ENCODE measurements around the gene SKAP2. TPM values are rescaled to one million over a fixed set of nuclear protein-coding genes. Genes with fewer than 3 reads are reported as not detected.
A peak's percentile ranks its signal among the peaks of the same experiment; 100 is the strongest.

Gene SKAP2
- total and polyA plus RNA-seq, 2 of the 4 experiments (the other 2 are of a cell fraction), result 5.7 to 7.4 TPM

DNA sequence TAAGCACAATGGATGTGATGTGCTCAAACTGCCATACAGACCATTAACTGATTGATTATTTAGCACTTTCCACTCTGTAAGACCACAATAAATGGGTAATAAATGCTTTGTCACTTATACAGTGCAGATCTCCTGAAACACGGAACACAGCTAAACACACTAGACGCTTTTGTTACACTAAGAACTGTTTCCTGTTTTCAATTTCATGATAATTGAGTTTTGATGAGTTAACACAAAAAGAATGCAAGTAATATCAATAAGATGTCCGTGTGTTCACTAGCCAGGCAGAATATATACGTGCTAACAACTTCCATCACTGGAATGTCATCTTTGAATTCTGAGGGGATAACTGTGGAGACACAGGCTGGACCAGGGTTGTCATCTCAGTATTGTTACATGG lies 178.8 kb downstream of the SKAP2 start:
- H2AK9ac ChIP-seq (replicated peaks; ENCODE audit: low read depth, low read length, poor library complexity), result no peak overlapping the region
- no peak overlapping the region for H3K14ac ChIP-seq (replicated peaks; ENCODE audit: low read depth, low read length)
- H3K27ac ChIP-seq (ENCODE audit: insufficient read depth, low read length), result no peak overlapping the region
- DNase-seq, result peak; percentile 45
- POLR2A ChIA-PET (ENCODE audit: unreplicated experiment), result no interaction called here
- no peak overlapping the region for H2BK5ac ChIP-seq (ENCODE audit: low read depth, low read length, poor library complexity, severe bottlenecking)
- peak; percentile 33 for ATAC-seq (ENCODE audit: low read depth)
- H2AK5ac ChIP-seq (ENCODE audit: low read depth, low read length), result no peak overlapping the region
- no peak overlapping the region for H4K5ac ChIP-seq (ENCODE audit: low read depth, low read length)
- peak overlapping the region; percentile 5; the same call in 1 of the 2 replicates for H2BK120ac ChIP-seq (ENCODE audit: low read depth, low read length)
- no peaks in the 10 kb centered on the region for H3K36me3 ChIP-seq (ENCODE audit: control insufficient read depth, insufficient read depth, low read length)
- H3K9me1 ChIP-seq (ENCODE audit: insufficient read depth, low read length), result no peaks in the 10 kb centered on the region
- peak overlapping the region; percentile 39; the same call in 1 of the 2 replicates for H3K23ac ChIP-seq (ENCODE audit: low read depth, low read length)
- dilution Hi-C loops (cut with HindIII; ENCODE audit: low sequenced_read_pairs, unreplicated experiment) (no loop called here), intact Hi-C loops (cut with micrococcal nuclease) (loop anchor here (1.0 to 2.0 kb wide), 3 partner anchors 171 to 458 kb away; partner anchors contain the start of gene HOXA5), in situ Hi-C loops (cut with MboI; ENCODE audit: low sequenced_read_pairs) (no loop called here)
- TF ChIP-seq NFE2L2 (IDR thresholded peaks at IDR 0.05; ENCODE audit: low read depth, low read length), result no peak
- no peak for TF ChIP-seq MAZ (IDR thresholded peaks at IDR 0.05; ENCODE audit: borderline replicate concordance, low read depth, low read length)
- peak; percentile 20; the same call in 1 of the 2 replicates for TF ChIP-seq MAFK (IDR thresholded peaks at IDR 0.05; ENCODE audit: low read depth, low read length)
- peak overlapping the region in 1 of 2 experiments; percentile 48; a peak in 1 of 4 replicates for H4K8ac ChIP-seq (ENCODE audit: low read depth in 2 of 2, low read length in 2 of 2)
- BruUV-seq (replicated peaks), result no TSS peak
- no peaks in the 10 kb centered on the region for H3K27me3 ChIP-seq (ENCODE audit: control insufficient read depth, insufficient read depth, low read length)
- H3K56ac ChIP-seq (ENCODE audit: extremely low read depth, insufficient read depth, low read length), result no peak overlapping the region
- H3K4me1 ChIP-seq (ENCODE audit: control insufficient read depth, insufficient read depth, low read length), result peaks cover 9% of the 10 kb centered on the region
- no peaks in the 10 kb centered on the region for H3K79me1 ChIP-seq (ENCODE audit: low read depth in 1 of 2, low read length in 2 of 2)
- peak overlapping the region; percentile 4; the same call in 1 of the 2 replicates for H2BK20ac ChIP-seq (ENCODE audit: low read depth, low read length)
- H2BK15ac ChIP-seq (ENCODE audit: low read depth, low read length), result no peak overlapping the region; the same call in 2 of the 3 replicates
- H3K4me2 ChIP-seq (ENCODE audit: low read depth, low read length), result peak overlapping the region; percentile 39; the same call in 1 of the 2 replicates
- no peak overlapping the region for H3K4me3 ChIP-seq (ENCODE audit: insufficient read depth, low read depth, low read length)
- peak overlapping the region; percentile 31; the same call in 1 of the 2 replicates for H4K91ac ChIP-seq (ENCODE audit: insufficient read depth, low read depth, low read length)
- H3K9ac ChIP-seq (ENCODE audit: low read depth, low read length), result no peak overlapping the region
- peak overlapping the region; percentile 42; the same call in 1 of the 2 replicates for H3K18ac ChIP-seq (ENCODE audit: low read depth, low read length)
- H3K4ac ChIP-seq (ENCODE audit: low read depth, low read length), result no peak overlapping the region
- no CpG with 5 or more reads among the region's 4 CpGs for WGBS, 2 experiments (ENCODE audit: extremely low coverage in 2 of 2, insufficient read length in 1 of 2)
- H4K20me1 ChIP-seq (ENCODE audit: insufficient read depth, low read length), result no peaks in the 10 kb centered on the region
- CTCF ChIA-PET, result no interaction called here
- H2AFZ ChIP-seq (replicated peaks; ENCODE audit: low read length, poor library complexity), result no peak overlapping the region
- no peaks in the 10 kb centered on the region for H3K9me3 ChIP-seq (ENCODE audit: control insufficient read depth, insufficient read depth, low read length)
